Measurements from ENCODE around the gene RASAL2.

Gene RASAL2

GRCh38 chr1:178464141-178464540 is 370.2 kb downstream of the RASAL2 start:
- no peak overlapping the region for H3K4me3 ChIP-seq (ENCODE audit: low read depth, low read length)
- peaks cover 19% of the 10 kb centered on the region for H3K4me1 ChIP-seq (ENCODE audit: control insufficient read depth, insufficient read depth, low read length, unreplicated experiment)
- H3K27ac ChIP-seq (ENCODE audit: low read depth, low read length) = peak overlapping the region; percentile 13; the same call in 1 of the 2 replicates
- H3K27me3 ChIP-seq (ENCODE audit: insufficient read depth, low read length) = no peaks in the 10 kb centered on the region
- no peak overlapping the region for H2AFZ ChIP-seq (ENCODE audit: low read length, unreplicated experiment)
- H3K36me3 ChIP-seq (ENCODE audit: insufficient read depth, low read length) = peaks cover 28% of the 10 kb centered on the region
- no peaks in the 10 kb centered on the region for H3K79me2 ChIP-seq (ENCODE audit: control insufficient read depth, insufficient read depth, low read length, unreplicated experiment)

DNA sequence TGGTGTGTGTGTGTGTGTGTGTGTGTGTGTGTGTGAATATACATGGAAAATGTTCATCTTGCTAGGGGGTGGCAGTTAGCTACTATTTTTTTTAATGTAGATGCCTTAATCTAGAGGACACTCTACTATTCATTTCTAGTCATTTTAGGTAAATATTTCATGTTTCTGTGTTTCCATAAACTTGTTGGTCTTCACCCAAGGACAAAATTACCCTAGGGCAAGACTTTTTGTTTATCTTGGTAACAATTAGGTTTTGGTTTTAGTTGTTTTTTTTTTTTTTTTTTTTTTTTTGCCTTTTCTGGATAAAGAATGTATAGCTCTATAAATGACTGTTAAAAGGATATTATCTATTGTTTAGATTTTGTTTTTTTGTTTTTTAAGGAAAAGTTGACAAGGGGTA is 370.7 kb downstream of the RASAL2 start:
- Histone ChIP-seq H3K4me3 (ENCODE audit: low read depth, low read length) (no peak overlapping the region), H3K36me3 (ENCODE audit: insufficient read depth, low read length) (peaks cover 28% of the 10 kb centered on the region), H3K27ac (ENCODE audit: low read depth, low read length) (peak overlapping the region; percentile 13), H3K4me1 (ENCODE audit: control insufficient read depth, insufficient read depth, low read length, unreplicated experiment) (peaks cover 19% of the 10 kb centered on the region), H2AFZ (ENCODE audit: low read length, unreplicated experiment) (no peak overlapping the region), H3K79me2 (ENCODE audit: control insufficient read depth, insufficient read depth, low read length, unreplicated experiment) (no peaks in the 10 kb centered on the region), H3K27me3 (ENCODE audit: insufficient read depth, low read length) (no peaks in the 10 kb centered on the region)

DNA sequence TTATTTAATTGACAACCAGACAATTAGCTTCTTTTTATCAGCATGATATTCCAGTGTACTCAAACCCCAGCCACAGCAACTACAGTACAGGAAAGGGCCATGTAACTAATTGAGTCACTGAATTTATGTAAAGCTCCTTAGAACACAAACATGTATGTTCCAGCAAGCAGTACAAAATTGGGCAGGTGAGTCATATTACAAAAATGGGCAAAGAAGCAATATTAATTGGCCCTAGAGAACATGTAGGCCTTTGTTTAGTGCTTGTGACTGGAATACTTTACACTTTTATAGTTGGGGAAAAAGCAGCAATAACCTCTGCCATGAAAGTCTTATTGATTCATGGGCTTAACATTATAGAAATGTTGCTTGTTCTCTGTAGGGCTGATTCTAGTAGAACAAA is 371.1 kb downstream of the RASAL2 start:
- H3K4me1 ChIP-seq (ENCODE audit: control insufficient read depth, insufficient read depth, low read length, unreplicated experiment) = peaks cover 19% of the 10 kb centered on the region
- H3K36me3 ChIP-seq (ENCODE audit: insufficient read depth, low read length) = peaks cover 28% of the 10 kb centered on the region
- H3K4me3 ChIP-seq (ENCODE audit: low read depth, low read length) = no peak overlapping the region
- H3K79me2 ChIP-seq (ENCODE audit: control insufficient read depth, insufficient read depth, low read length, unreplicated experiment) = no peaks in the 10 kb centered on the region
- H3K27ac ChIP-seq (ENCODE audit: low read depth, low read length) = peak overlapping the region; percentile 13
- H2AFZ ChIP-seq (ENCODE audit: low read length, unreplicated experiment) = no peak overlapping the region
- no peaks in the 10 kb centered on the region for H3K27me3 ChIP-seq (ENCODE audit: insufficient read depth, low read length)

DNA sequence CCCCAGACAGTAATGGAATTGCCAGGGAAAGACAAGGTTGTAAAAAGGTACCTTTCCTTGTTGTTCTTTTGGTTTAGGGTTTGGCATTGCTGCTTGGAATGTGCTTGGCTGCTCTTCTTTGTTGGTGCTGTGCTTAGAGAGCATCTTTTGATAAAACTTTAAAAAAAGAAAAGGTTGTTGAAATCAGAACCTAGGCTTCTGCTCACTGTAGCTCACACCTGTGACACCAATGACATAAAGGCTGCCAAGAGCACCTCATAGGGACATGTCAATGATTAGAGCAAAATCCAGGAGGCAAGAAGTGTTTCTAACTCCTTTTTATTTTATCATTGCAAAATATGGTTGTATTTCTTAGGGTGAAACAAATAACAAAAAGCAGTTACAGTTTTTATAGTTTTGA is 373.9 kb downstream of the RASAL2 start:
- no peak overlapping the region for H3K4me3 ChIP-seq (ENCODE audit: low read depth, low read length)
- H3K4me1 ChIP-seq (ENCODE audit: control insufficient read depth, insufficient read depth, low read length, unreplicated experiment) = peaks cover 19% of the 10 kb centered on the region
- no peak overlapping the region for H3K27ac ChIP-seq (ENCODE audit: low read depth, low read length)
- H3K36me3 ChIP-seq (ENCODE audit: insufficient read depth, low read length) = peaks cover 28% of the 10 kb centered on the region
- H3K79me2 ChIP-seq (ENCODE audit: control insufficient read depth, insufficient read depth, low read length, unreplicated experiment) = no peaks in the 10 kb centered on the region
- no peaks in the 10 kb centered on the region for H3K27me3 ChIP-seq (ENCODE audit: insufficient read depth, low read length)
- H2AFZ ChIP-seq (ENCODE audit: low read length, unreplicated experiment) = no peak overlapping the region

DNA sequence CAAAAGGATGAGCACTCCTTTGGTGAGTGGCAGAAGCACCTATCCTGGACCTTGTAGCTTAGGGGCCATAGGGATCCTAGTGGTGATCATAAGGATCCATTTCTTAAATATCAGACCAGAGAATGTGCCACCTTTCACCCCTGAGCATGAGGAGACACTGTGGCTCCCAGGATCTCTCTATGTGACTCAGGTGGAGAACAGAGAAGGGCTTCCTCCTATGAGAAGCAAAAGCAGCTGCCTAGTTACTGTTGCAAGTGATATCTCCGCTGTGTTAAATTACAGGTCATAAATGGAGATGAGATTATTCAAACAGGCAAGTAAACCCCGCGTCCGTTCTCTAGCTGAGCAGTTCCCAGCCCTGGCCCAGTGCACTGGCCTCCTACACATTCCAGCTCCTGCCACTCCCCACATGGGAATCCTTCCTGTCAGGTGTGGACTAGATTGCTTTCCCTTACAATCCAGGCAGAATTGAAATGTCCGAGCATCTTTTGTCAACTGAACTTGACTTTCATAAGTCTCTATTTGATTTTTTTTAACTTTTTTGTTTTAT is 376.6 kb downstream of the RASAL2 start:
- H3K27me3 ChIP-seq (ENCODE audit: insufficient read depth, low read length) = no peaks in the 10 kb centered on the region
- no peak overlapping the region for H2AFZ ChIP-seq (ENCODE audit: low read length, unreplicated experiment)
- H3K36me3 ChIP-seq (ENCODE audit: insufficient read depth, low read length) = peaks cover 35% of the 10 kb centered on the region
- H3K4me3 ChIP-seq (ENCODE audit: low read depth, low read length) = no peak overlapping the region
- H3K4me1 ChIP-seq (ENCODE audit: control insufficient read depth, insufficient read depth, low read length, unreplicated experiment) = no peaks in the 10 kb centered on the region
- no peak overlapping the region for H3K27ac ChIP-seq (ENCODE audit: low read depth, low read length)
- H3K79me2 ChIP-seq (ENCODE audit: control insufficient read depth, insufficient read depth, low read length, unreplicated experiment) = no peaks in the 10 kb centered on the region

- H3K27ac ChIP-seq (ENCODE audit: low read depth, low read length) = no peak overlapping the region
- no peaks in the 10 kb centered on the region for H3K79me2 ChIP-seq (ENCODE audit: control insufficient read depth, insufficient read depth, low read length, unreplicated experiment)
- peaks cover 17% of the 10 kb centered on the region for H3K36me3 ChIP-seq (ENCODE audit: insufficient read depth, low read length)
- H2AFZ ChIP-seq (ENCODE audit: low read length, unreplicated experiment) = no peak overlapping the region
- H3K27me3 ChIP-seq (ENCODE audit: insufficient read depth, low read length) = no peaks in the 10 kb centered on the region
- H3K4me1 ChIP-seq (ENCODE audit: control insufficient read depth, insufficient read depth, low read length, unreplicated experiment) = no peaks in the 10 kb centered on the region
- no peak overlapping the region for H3K4me3 ChIP-seq (ENCODE audit: low read depth, low read length)
Measured at GRCh38 chr1:178472531-178472930, 378.6 kb downstream of the RASAL2 start.

DNA sequence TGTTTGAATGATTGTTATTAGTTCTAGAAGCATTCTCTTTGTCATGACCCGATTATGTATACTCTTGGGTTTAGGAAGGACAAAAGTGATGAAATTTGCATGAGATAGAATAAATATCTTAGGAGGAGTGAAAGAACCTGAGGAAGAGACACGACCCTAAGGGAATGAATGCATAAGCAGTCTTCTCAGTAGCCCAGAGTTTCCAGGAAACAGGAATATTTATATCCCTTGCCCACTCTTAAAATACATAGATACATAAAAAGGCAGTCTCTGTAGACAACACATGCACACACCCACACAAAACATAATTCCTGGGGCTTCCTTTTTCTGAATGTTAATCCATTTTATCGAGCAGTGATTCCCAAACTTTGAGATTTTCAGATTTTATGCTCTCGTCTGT is 383.5 kb downstream of the RASAL2 start:
- Histone ChIP-seq H3K4me1 (ENCODE audit: control insufficient read depth, insufficient read depth, low read length, unreplicated experiment) (no peaks in the 10 kb centered on the region), H3K36me3 (ENCODE audit: insufficient read depth, low read length) (peaks cover 7% of the 10 kb centered on the region; the same call in 1 of the 2 replicates), H3K79me2 (ENCODE audit: control insufficient read depth, insufficient read depth, low read length, unreplicated experiment) (no peaks in the 10 kb centered on the region), H3K27me3 (ENCODE audit: insufficient read depth, low read length) (no peaks in the 10 kb centered on the region), H3K4me3 (ENCODE audit: low read depth, low read length) (no peak overlapping the region), H2AFZ (ENCODE audit: low read length, unreplicated experiment) (no peak overlapping the region), H3K27ac (ENCODE audit: low read depth, low read length) (no peak overlapping the region)

DNA sequence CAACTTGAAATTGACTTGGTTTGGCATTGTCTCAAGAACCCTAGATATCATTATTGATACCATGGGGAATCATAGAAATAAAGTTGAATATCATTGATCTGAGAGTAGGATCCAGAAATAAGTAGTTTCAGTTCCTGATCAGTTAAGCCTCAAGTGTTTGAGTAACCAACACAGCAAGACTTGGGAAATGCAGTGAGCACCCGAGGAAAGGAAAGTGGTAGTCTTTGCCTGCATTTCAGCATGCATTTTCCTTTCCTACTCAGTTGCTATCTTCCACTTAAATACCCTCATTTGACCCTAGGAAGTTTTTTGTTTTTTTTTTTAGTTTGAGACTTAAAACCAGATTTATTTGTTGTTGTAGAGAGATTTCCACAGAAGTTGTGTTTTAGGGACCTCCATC is 383.9 kb downstream of the RASAL2 start:
- Histone ChIP-seq H3K4me3 (ENCODE audit: low read depth, low read length) (no peak overlapping the region), H2AFZ (ENCODE audit: low read length, unreplicated experiment) (no peak overlapping the region), H3K79me2 (ENCODE audit: control insufficient read depth, insufficient read depth, low read length, unreplicated experiment) (no peaks in the 10 kb centered on the region), H3K27ac (ENCODE audit: low read depth, low read length) (no peak overlapping the region), H3K4me1 (ENCODE audit: control insufficient read depth, insufficient read depth, low read length, unreplicated experiment) (no peaks in the 10 kb centered on the region), H3K27me3 (ENCODE audit: insufficient read depth, low read length) (no peaks in the 10 kb centered on the region), H3K36me3 (ENCODE audit: insufficient read depth, low read length) (peaks cover 7% of the 10 kb centered on the region; the same call in 1 of the 2 replicates)

DNA sequence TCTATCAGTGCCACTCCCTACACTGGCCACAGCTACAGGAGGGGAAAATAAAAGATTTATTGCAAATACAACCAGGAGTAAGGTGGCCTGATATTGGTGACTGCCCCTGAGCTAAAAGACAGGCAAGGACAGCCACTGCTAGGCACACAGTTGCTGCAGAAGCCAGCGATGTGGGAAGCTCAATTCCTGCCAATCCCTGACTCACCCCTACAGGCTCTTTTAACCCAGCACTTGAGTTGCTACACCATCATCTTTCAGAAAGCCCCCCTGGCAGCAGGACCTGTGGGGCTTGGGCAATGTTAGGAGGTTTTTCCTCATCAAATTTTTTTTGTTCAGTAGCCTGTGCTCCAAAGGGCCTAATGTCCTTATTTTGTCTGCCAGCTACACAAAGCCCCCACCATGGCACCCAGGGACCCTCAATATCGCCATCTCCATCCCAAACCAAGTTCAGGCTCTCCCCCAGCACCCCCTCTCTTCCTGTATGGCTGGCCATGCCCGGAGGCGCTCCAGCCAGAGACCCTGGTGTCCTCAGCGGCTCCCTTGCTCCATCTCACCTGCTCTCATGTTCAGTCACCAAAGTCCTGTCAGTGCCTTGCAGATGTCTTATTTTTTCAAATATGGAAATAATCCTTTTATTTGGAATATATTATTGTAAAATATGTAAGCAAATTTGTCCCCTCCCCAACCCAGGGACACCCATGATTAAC is 389.5 kb downstream of the RASAL2 start:
- H3K36me3 ChIP-seq (ENCODE audit: insufficient read depth, low read length) = no peaks in the 10 kb centered on the region
- no peak overlapping the region for H3K4me3 ChIP-seq (ENCODE audit: low read depth, low read length)
- no peak overlapping the region for H2AFZ ChIP-seq (ENCODE audit: low read length, unreplicated experiment)
- no peak overlapping the region for H3K27ac ChIP-seq (ENCODE audit: low read depth, low read length)
- no peaks in the 10 kb centered on the region for H3K79me2 ChIP-seq (ENCODE audit: control insufficient read depth, insufficient read depth, low read length, unreplicated experiment)
- no peaks in the 10 kb centered on the region for H3K27me3 ChIP-seq (ENCODE audit: insufficient read depth, low read length)
- peaks cover 17% of the 10 kb centered on the region for H3K4me1 ChIP-seq (ENCODE audit: control insufficient read depth, insufficient read depth, low read length, unreplicated experiment)

GRCh38 chr1:178484698-178485225 is 390.9 kb downstream of the RASAL2 start:
- peaks cover 17% of the 10 kb centered on the region for H3K4me1 ChIP-seq (ENCODE audit: control insufficient read depth, insufficient read depth, low read length, unreplicated experiment)
- no peak overlapping the region for H2AFZ ChIP-seq (ENCODE audit: low read length, unreplicated experiment)
- no peak overlapping the region for H3K4me3 ChIP-seq (ENCODE audit: low read depth, low read length)
- H3K27me3 ChIP-seq (ENCODE audit: insufficient read depth, low read length) = no peaks in the 10 kb centered on the region
- no peak overlapping the region for H3K27ac ChIP-seq (ENCODE audit: low read depth, low read length)
- H3K36me3 ChIP-seq (ENCODE audit: insufficient read depth, low read length) = no peaks in the 10 kb centered on the region
- H3K79me2 ChIP-seq (ENCODE audit: control insufficient read depth, insufficient read depth, low read length, unreplicated experiment) = no peaks in the 10 kb centered on the region

GRCh38 chr1:178485541-178485981 is 391.7 kb downstream of the RASAL2 start:
- Histone ChIP-seq H3K36me3 (ENCODE audit: insufficient read depth, low read length) (no peaks in the 10 kb centered on the region), H3K79me2 (ENCODE audit: control insufficient read depth, insufficient read depth, low read length, unreplicated experiment) (no peaks in the 10 kb centered on the region), H3K27ac (ENCODE audit: low read depth, low read length) (no peak overlapping the region), H3K4me3 (ENCODE audit: low read depth, low read length) (no peak overlapping the region), H2AFZ (ENCODE audit: low read length, unreplicated experiment) (no peak overlapping the region), H3K4me1 (ENCODE audit: control insufficient read depth, insufficient read depth, low read length, unreplicated experiment) (peaks cover 17% of the 10 kb centered on the region), H3K27me3 (ENCODE audit: insufficient read depth, low read length) (no peaks in the 10 kb centered on the region)

All from ACC112 (cell line).